ENCODE data around the gene UBASH3B. TPM values are rescaled to one million over a fixed set of nuclear protein-coding genes. Genes with fewer than 3 reads are reported as not detected.

The UBASH3B gene
- total RNA-seq, 4 donors from 2014 or later: 1.8 to 6.6 (median 3.4) TPM

- TF ChIP-seq POLR2AphosphoS5 (IDR thresholded peaks at IDR 0.05): no peak
- no peak for TF ChIP-seq EP300 (IDR thresholded peaks at IDR 0.05)
- TF ChIP-seq, protein P1, sequence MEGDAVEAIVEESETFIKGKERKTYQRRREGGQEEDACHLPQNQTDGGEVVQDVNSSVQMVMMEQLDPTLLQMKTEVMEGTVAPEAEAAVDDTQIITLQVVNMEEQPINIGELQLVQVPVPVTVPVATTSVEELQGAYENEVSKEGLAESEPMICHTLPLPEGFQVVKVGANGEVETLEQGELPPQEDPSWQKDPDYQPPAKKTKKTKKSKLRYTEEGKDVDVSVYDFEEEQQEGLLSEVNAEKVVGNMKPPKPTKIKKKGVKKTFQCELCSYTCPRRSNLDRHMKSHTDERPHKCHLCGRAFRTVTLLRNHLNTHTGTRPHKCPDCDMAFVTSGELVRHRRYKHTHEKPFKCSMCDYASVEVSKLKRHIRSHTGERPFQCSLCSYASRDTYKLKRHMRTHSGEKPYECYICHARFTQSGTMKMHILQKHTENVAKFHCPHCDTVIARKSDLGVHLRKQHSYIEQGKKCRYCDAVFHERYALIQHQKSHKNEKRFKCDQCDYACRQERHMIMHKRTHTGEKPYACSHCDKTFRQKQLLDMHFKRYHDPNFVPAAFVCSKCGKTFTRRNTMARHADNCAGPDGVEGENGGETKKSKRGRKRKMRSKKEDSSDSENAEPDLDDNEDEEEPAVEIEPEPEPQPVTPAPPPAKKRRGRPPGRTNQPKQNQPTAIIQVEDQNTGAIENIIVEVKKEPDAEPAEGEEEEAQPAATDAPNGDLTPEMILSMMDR (IDR thresholded peaks at IDR 0.05): no peak
- TF ChIP-seq POLR2A (IDR thresholded peaks at IDR 0.05): no peak
- ATAC-seq: no peak
- H3K36me3 ChIP-seq: no peaks in the 10 kb centered on the region
- H3K27me3 ChIP-seq: peaks cover 22% of the 10 kb centered on the region
- H3K4me1 ChIP-seq: no peaks in the 10 kb centered on the region
- H3K4me3 ChIP-seq: no peak overlapping the region
- H3K9me3 ChIP-seq: no peaks in the 10 kb centered on the region
- H3K27ac ChIP-seq: no peak overlapping the region
Observed at GRCh38 chr11:122647736-122648275, 7.7 kb upstream of the UBASH3B start.

GRCh38 chr11:122649116-122649515 is 6.4 kb upstream of the UBASH3B start:
- WGBS, 2 donors (ENCODE audit: low coverage in 1 of 2): 73 to 100% methylated on average over 1 to 3 of the region's 3 CpGs
- Histone ChIP-seq H3K27me3 (peaks cover 24% of the 10 kb centered on the region), H3K36me3 (no peaks in the 10 kb centered on the region), H3K27ac (no peak overlapping the region), H3K4me3 (no peak overlapping the region), H3K4me1 (no peaks in the 10 kb centered on the region), H3K9me3 (no peaks in the 10 kb centered on the region)
- ATAC-seq: no peak
- TF ChIP-seq, protein P1 (IDR thresholded peaks at IDR 0.05): no peak
- TF ChIP-seq POLR2AphosphoS5 (IDR thresholded peaks at IDR 0.05) (no peak), EP300 (IDR thresholded peaks at IDR 0.05) (no peak), POLR2A (IDR thresholded peaks at IDR 0.05) (no peak)

DNA sequence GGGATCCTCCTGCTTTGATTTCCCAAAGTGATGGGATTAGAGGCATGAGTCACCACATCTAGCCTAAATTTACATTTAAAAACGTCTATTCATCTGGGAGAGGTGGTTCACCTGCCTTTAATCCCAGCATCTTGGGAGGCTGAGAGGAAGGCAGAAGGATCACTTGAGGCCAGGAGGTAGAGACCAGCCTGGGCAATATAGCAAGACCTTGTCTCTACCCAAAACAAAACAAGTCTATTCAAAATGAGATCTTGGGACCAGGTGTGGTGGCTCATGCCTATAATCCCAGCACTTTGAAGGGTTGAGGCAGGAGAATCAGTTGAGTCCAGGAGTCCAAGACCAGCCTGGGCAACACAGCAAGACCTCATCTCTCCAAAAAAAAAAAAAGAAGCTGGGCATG is 4.9 kb upstream of the UBASH3B start:
- Histone ChIP-seq H3K4me1 (peaks cover 0 to 8% (median 3%) of the 10 kb centered on the region in 3 donors), H3K27ac (no peak overlapping the region), H3K27me3 (peaks cover 24% of the 10 kb centered on the region), H3K4me3 (no peak overlapping the region), H3K36me3 (no peaks in the 10 kb centered on the region), H3K9me3 (no peaks in the 10 kb centered on the region)
- TF ChIP-seq, protein P1 (IDR thresholded peaks at IDR 0.05): no peak
- no peak for TF ChIP-seq POLR2AphosphoS5 (IDR thresholded peaks at IDR 0.05)
- ATAC-seq: no peak
- WGBS, 2 donors (ENCODE audit: low coverage in 1 of 2): 29 to 40% methylated on average over 1 of the region's 1 CpG

DNA sequence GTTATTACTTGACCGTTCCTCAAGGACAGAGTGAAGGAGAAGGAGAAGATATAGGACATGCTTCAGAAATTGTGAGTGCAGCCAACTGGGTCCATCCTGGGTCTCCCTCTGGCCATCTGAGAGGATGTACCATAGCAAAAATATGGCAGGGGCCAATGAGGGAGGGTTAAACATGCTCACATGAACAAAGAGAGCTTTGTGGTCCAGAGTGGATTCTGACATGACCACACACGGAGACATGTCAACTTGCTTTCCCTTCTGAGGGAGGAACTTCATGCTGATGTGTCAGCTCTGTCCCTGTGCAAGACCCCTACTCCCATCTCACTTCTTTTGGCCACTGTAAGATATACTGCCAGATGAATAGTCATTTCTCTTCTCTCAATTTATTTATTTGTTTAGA is 3.0 kb upstream of the UBASH3B start:
- Histone ChIP-seq H3K4me3 (no peak overlapping the region), H3K4me1 (peaks cover 0 to 16% (median 9%) of the 10 kb centered on the region in 3 donors), H3K36me3 (no peaks in the 10 kb centered on the region), H3K27me3 (peaks cover 24% of the 10 kb centered on the region), H3K27ac (no peak overlapping the region), H3K9me3 (no peaks in the 10 kb centered on the region)
- ATAC-seq: no peak
- WGBS, 2 donors (ENCODE audit: low coverage in 1 of 2): 88% methylated on average over 1 of the region's 2 CpGs
- TF ChIP-seq EP300 (IDR thresholded peaks at IDR 0.05) (no peak), POLR2A (IDR thresholded peaks at IDR 0.05) (no peak), POLR2AphosphoS5 (IDR thresholded peaks at IDR 0.05) (no peak)
- TF ChIP-seq, protein P1 (IDR thresholded peaks at IDR 0.05): no peak

DNA sequence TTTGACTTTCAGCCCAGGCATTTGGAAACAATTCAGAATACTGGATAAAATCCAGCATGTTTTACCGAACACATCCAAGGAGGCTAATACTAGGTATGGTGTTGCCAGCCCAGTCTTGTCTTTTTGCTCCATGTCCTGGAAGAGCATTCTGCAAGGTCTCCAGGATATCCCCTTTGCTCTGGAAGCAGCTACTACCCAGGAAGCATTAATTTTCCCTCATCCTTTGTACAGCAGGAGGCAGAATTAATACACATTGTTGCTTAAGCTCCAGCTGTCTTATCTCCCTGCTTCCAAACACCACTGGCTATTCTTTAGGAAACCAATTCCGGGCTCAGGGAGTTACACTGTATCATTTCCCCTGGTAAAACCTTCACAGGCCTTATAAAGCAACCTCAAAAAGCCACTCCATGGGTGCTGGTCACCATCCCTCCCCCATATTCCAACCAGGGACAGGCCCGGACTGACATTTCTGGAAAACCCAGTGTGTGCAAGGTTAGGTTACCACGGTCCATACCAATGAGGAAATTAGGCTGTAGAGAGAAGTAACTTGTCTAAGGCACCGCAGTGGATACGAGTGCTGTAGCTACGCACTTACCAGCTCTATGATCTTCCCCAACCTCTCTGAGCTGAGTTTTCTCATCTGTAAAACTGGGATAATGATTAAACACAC is 1.5 kb upstream of the UBASH3B start:
- no peaks in the 10 kb centered on the region for H3K36me3 ChIP-seq
- H3K9me3 ChIP-seq: no peaks in the 10 kb centered on the region
- peaks cover 0 to 16% (median 9%) of the 10 kb centered on the region in 3 donors for H3K4me1 ChIP-seq
- no peak for ATAC-seq
- 44 to 80% methylated on average over 1 to 5 of the region's 7 CpGs for WGBS, 2 donors (ENCODE audit: low coverage in 1 of 2)
- TF ChIP-seq, protein P1 (IDR thresholded peaks at IDR 0.05): no peak
- no peak for TF ChIP-seq POLR2A (IDR thresholded peaks at IDR 0.05)
- no peak for TF ChIP-seq POLR2AphosphoS5 (IDR thresholded peaks at IDR 0.05)
- no peak for TF ChIP-seq EP300 (IDR thresholded peaks at IDR 0.05)
- peaks cover 24% of the 10 kb centered on the region for H3K27me3 ChIP-seq
- H3K4me3 ChIP-seq: no peak overlapping the region
- H3K27ac ChIP-seq: no peak overlapping the region

All from gastroesophageal sphincter (tissue), 4 donors.